Activated CD4-positive, alpha-beta T cell treated with anti-CD3 and anti-CD28 coated beads for 36 hours (primary cell): Measurements from ENCODE around the gene GRB2. TPM values are rescaled to one million over a fixed set of nuclear protein-coding genes. Genes with fewer than 3 reads are reported as not detected.

Source experiments
- ATAC-seq: fragments of 200-7000 bp; cut with Tn5 transposase; one replicate; pipeline ENCODE4 v1.10.0; 2021; ENCODE audit warnings: mild to moderate bottlenecking, moderate library complexity
- CTCF ChIA-PET: fragments of 350-600 bp; sonication (Branson Sonifier 250); formaldehyde crosslinking; loops from one replicate; lab custom pipeline; 2021; ENCODE audit warnings: antibody characterized with exemption; lab: Charles Lee
- POLR2A ChIA-PET: fragments of 350-600 bp; sonication (Branson Sonifier 250); formaldehyde crosslinking; loops from one replicate; lab custom pipeline; 2021; ENCODE audit warnings: antibody characterized with exemption, inconsistent platforms; lab: Charles Lee
- DNase-seq: peaks from one replicate; pipeline ENCODE4 v3.0.0-alpha.2; 2020
- H3K27ac Mint-ChIP-seq: one replicate; pipeline ENCODE4 v1.8.0; 2021; ENCODE audit warnings: mixed read lengths
- H3K27me3 Mint-ChIP-seq: one replicate; pipeline ENCODE4 v1.8.0; 2021; ENCODE audit warnings: mixed read lengths
- H3K36me3 Mint-ChIP-seq: one replicate; pipeline ENCODE4 v1.8.0; 2021; ENCODE audit warnings: low read depth, mixed read lengths
- H3K4me1 Mint-ChIP-seq: one replicate; pipeline ENCODE4 v1.8.0; 2021; ENCODE audit warnings: mixed read lengths
- H3K4me3 Mint-ChIP-seq: one replicate; pipeline ENCODE4 v1.8.0; 2021; ENCODE audit warnings: mild to moderate bottlenecking, moderate library complexity, mixed read lengths
- H3K9me3 Mint-ChIP-seq: one replicate; pipeline ENCODE4 v1.8.0; 2021; ENCODE audit warnings: low read depth, mixed read lengths
- intact Hi-C, 2 experiments: fragments of 100-400 bp; cut with DNase I in 1 of 2; cut with micrococcal nuclease in 1 of 2; formaldehyde crosslinking; loops; one replicate each; pipeline versions ENCODE4 v1.14.2 to v1.15.1; 2022 to 2024; cut with DNase I, micrococcal nuclease
- microRNA-seq: library from miRNA; unstranded; fragments of <30 nt; microRNA quantifications from one replicate; pipeline ENCODE4 v1.2.0, GENCODE V29; 2021; ENCODE audit warnings: borderline replicate concordance
- total RNA-seq, 2 experiments: library from RNA; stranded (reverse); gene quantifications; one replicate each; pipeline ENCODE4 v1.2.3, GENCODE V29; 2021

GRB2 gene
- total RNA-seq, 2 experiments from 2014 or later = 157 to 168 TPM

GRCh38 chr17:75271955-75272847 lies 133.3 kb downstream of the GRB2 start:
- POLR2A ChIA-PET = interaction anchor here (0.5 to 3.6 kb wide), 7 partner anchors 7 to 195 kb away, joined by 3 to 57 read pairs (median 8); partner anchors contain the start of genes GGA3, MRPS7 and SLC25A19
- H3K4me3 Mint-ChIP-seq = peak overlapping the region; percentile 80
- H3K27ac Mint-ChIP-seq = peak overlapping the region; percentile 81
- H3K4me1 Mint-ChIP-seq = peaks cover 21% of the 10 kb centered on the region
- H3K9me3 Mint-ChIP-seq = no peaks in the 10 kb centered on the region
- CTCF ChIA-PET = interaction anchor here (0.6 to 6.4 kb wide), 14 partner anchors 9 to 158 kb away, joined by 3 to 78 read pairs (median 8); partner anchors contain the start of genes GGA3, MRPS7 and SLC25A19
- ATAC-seq = peak; percentile 2
- peak; percentile 44 for DNase-seq
- no peaks in the 10 kb centered on the region for H3K27me3 Mint-ChIP-seq
- H3K36me3 Mint-ChIP-seq = peaks cover 33% of the 10 kb centered on the region
- intact Hi-C loops = loop anchor here (1.0 to 5.0 kb wide), 12 partner anchors 11 to 399 kb away; partner anchors contain the start of genes GRB2 (in 2 of the 2), SLC25A19 (in 2 of the 2), GGA3 (in 1 of the 2) and MRPS7 (in 1 of the 2)

- H3K36me3 Mint-ChIP-seq = peaks cover 36% of the 10 kb centered on the region
- intact Hi-C loops = loop anchor here (1.0 to 5.0 kb wide), 12 partner anchors 10 to 398 kb away; partner anchors contain the start of genes GRB2 (in 2 of the 2), SLC25A19 (in 2 of the 2), GGA3 (in 1 of the 2) and MRPS7 (in 1 of the 2)
- H3K4me1 Mint-ChIP-seq = peaks cover 21% of the 10 kb centered on the region
- ATAC-seq = peak; percentile 79
- ChIA-PET CTCF (interaction anchor here (0.5 to 6.4 kb wide), 28 partner anchors 10 to 391 kb away, joined by 3 to 78 read pairs (median 4); partner anchors contain the start of genes CDR2L, GGA3, MRPS7 and SLC25A19), POLR2A (interaction anchor here (0.6 to 3.6 kb wide), 9 partner anchors 10 to 134 kb away, joined by 3 to 57 read pairs (median 8); partner anchors contain the start of genes GGA3, GRB2, JPT1 and MRPS7)
- peak overlapping the region; percentile 81 for H3K27ac Mint-ChIP-seq
- H3K27me3 Mint-ChIP-seq = no peaks in the 10 kb centered on the region
- DNase-seq = peak; percentile 93
- peak overlapping the region; percentile 80 for H3K4me3 Mint-ChIP-seq
- H3K9me3 Mint-ChIP-seq = no peaks in the 10 kb centered on the region
These were observed 134.1 kb downstream of the GRB2 start for GRCh38 chr17:75271233-75271954.

- peak; percentile 11 for ATAC-seq
- DNase-seq = no peak
- Mint-ChIP-seq H3K27ac (peak within 1 kb of the TSS; percentile 81), H3K36me3 (peaks cover 41% of the 10 kb centered on the region), H3K9me3 (no peaks in the 10 kb centered on the region), H3K4me3 (peak within 1 kb of the TSS; percentile 82), H3K27me3 (no peaks in the 10 kb centered on the region), H3K4me1 (peaks cover 21% of the 10 kb centered on the region)
- intact Hi-C loops = loop anchor here (1.0 to 5.0 kb wide), 12 partner anchors 10 to 398 kb away; partner anchors contain the start of genes GGA3 (in 2 of the 2), GRB2 (in 2 of the 2), MRPS7 (in 2 of the 2) and SLC25A19 (in 2 of the 2)
- ChIA-PET CTCF (interaction anchor here (0.5 to 6.4 kb wide), 25 partner anchors 10 to 391 kb away, joined by 3 to 78 read pairs (median 3); partner anchors contain the start of genes CDR2L, GGA3, MRPS7 and SLC25A19), POLR2A (interaction anchor here (0.6 to 3.6 kb wide), 8 partner anchors 9 to 135 kb away, joined by 3 to 57 read pairs (median 6); partner anchors contain the start of genes GGA3, GRB2, JPT1 and MRPS7)
These were observed 134.6 kb downstream of the GRB2 start, which contains the start of gene MIF4GD for GRCh38 chr17:75270966-75271232. Gene MIF4GD, minus strand, starts transcription at chr17:75271231. Its CDS starts 1,036 bp downstream, at chr17:75270195.

GRCh38 chr17:75270218-75270965 lies 135.1 kb downstream of the GRB2 start:
- Mint-ChIP-seq H3K27ac (peak overlapping the region; percentile 75), H3K36me3 (peaks cover 43% of the 10 kb centered on the region), H3K4me3 (peak overlapping the region; percentile 82), H3K4me1 (peaks cover 21% of the 10 kb centered on the region), H3K27me3 (no peaks in the 10 kb centered on the region), H3K9me3 (no peaks in the 10 kb centered on the region)
- CTCF ChIA-PET = interaction anchor here (0.5 to 6.4 kb wide), 30 partner anchors 10 to 390 kb away, joined by 3 to 78 read pairs (median 3); partner anchors contain the start of genes CDR2L, GGA3, MRPS7 and SLC25A19
- POLR2A ChIA-PET = interaction anchor here (0.6 to 3.6 kb wide), 8 partner anchors 9 to 135 kb away, joined by 3 to 57 read pairs (median 6); partner anchors contain the start of genes GGA3, GRB2, JPT1 and MRPS7
- ATAC-seq (peak; percentile 46), DNase-seq (peak; percentile 75)
- intact Hi-C loops = loop anchor here in 1 of 2 experiments (1.0 to 5.0 kb wide), 3 partner anchors 9 to 134 kb away; partner anchors contain the start of genes GGA3, GRB2 and MRPS7

- intact Hi-C loops = loop anchor here (1.0 to 10.0 kb wide), 5 partner anchors 9 to 585 kb away; partner anchors contain the start of genes CASKIN2 (in 1 of the 2), GGA3 (in 1 of the 2), GRB2 (in 1 of the 2) and MRPS7 (in 1 of the 2)
- peaks cover 42% of the 10 kb centered on the region for H3K36me3 Mint-ChIP-seq
- peak overlapping the region; percentile 82 for H3K4me3 Mint-ChIP-seq
- H3K27ac Mint-ChIP-seq = peak overlapping the region; percentile 75
- peak; percentile 35 for DNase-seq
- H3K4me1 Mint-ChIP-seq = peaks cover 21% of the 10 kb centered on the region
- no peaks in the 10 kb centered on the region for H3K27me3 Mint-ChIP-seq
- CTCF ChIA-PET = interaction anchor here (0.6 to 6.4 kb wide), 13 partner anchors 9 to 156 kb away, joined by 3 to 78 read pairs (median 4); partner anchors contain the start of genes GGA3, MRPS7, SLC25A19 and SUMO2
- peak; percentile 10 for ATAC-seq
- POLR2A ChIA-PET = interaction anchor here (0.6 to 3.6 kb wide), 5 partner anchors 8 to 136 kb away, joined by 3 to 57 read pairs (median 13); partner anchors contain the start of genes GGA3, GRB2, MRPS7 and SLC25A19
- no peaks in the 10 kb centered on the region for H3K9me3 Mint-ChIP-seq
These were observed 135.6 kb downstream of the GRB2 start for GRCh38 chr17:75269844-75270217.

Small RNA genes lying within 50 kb of the gene (microRNA-seq; reads per million reads assigned to microRNA genes)
- not detected for gene MIR3678

Other genes starting within 250 kb of the GRB2 start
- gene SUMO2, start 222.7 kb downstream of the GRB2 start, total RNA-seq = 100 to 1,000 TPM; 594 to 727 TPM
- 100 to 1,000 TPM; 130 to 160 TPM for gene NUP85, start 200.0 kb downstream of the GRB2 start, total RNA-seq
- gene GGA3, start 144.1 kb downstream of the GRB2 start, total RNA-seq = 10 to 100 TPM; 72.9 to 76.7 TPM
- 10 to 100 TPM; 51.4 to 63.8 TPM for gene MRPS7, start 143.8 kb downstream of the GRB2 start, total RNA-seq
- gene MIF4GD, start 134.4 kb downstream of the GRB2 start, total RNA-seq = 10 to 100 TPM; 39.0 to 39.1 TPM
- gene SLC25A19, start 116.2 kb downstream of the GRB2 start, total RNA-seq = 10 to 100 TPM; 67.8 to 79.7 TPM
- gene TMEM94, start 51.0 kb upstream of the GRB2 start, total RNA-seq = 10 to 100 TPM; 51.4 to 62.5 TPM
- gene CASKIN2, start 109.9 kb upstream of the GRB2 start, total RNA-seq = 1 to 10 TPM; 2.9 to 3.0 TPM
- 10 to 100 TPM; 29.2 to 35.1 TPM for gene TSEN54, start 110.8 kb upstream of the GRB2 start, total RNA-seq
- 1 to 10 TPM; 7.1 to 9.6 TPM for gene LLGL2, start 120.0 kb upstream of the GRB2 start, total RNA-seq
- 10 to 100 TPM; 20.8 to 22.4 TPM for gene MYO15B, start 182.1 kb upstream of the GRB2 start, total RNA-seq
- gene SMIM5, start 227.8 kb upstream of the GRB2 start, total RNA-seq = under 1 TPM; 0.12 to 0.14 TPM